Liver (tissue), 9 donors: ENCODE data around the gene NTM. TPM values are rescaled to one million over a fixed set of nuclear protein-coding genes. Genes with fewer than 3 reads are reported as not detected.

ENCODE experiments used
- DNase-seq: peaks from one replicate; pipeline ENCODE4 v3.0.0-alpha.2; 2017; ENCODE audit warnings: low spot score
- H3K27ac ChIP-seq, 2 donors: one replicate each; pipeline ENCODE4 v1.7.0; 2013; ENCODE audit warnings: inconsistent platforms in 2 of 2, low read length in 2 of 2, control low read depth in 1 of 2, low read depth in 1 of 2, mild to moderate bottlenecking in 1 of 2
- H3K27me3 ChIP-seq, 4 donors: one replicate each; pipeline versions ENCODE4 v1.6.1 to v1.7.0; 2013; ENCODE audit warnings: low read length in 3 of 4, inconsistent platforms in 1 of 4, mild to moderate bottlenecking in 1 of 4, moderate library complexity in 1 of 4; ENCODE audit not compliant: control insufficient read depth in 4 of 4, insufficient read depth in 4 of 4
- H3K36me3 ChIP-seq, 4 donors: one replicate each; pipeline versions ENCODE4 v1.6.1 to v1.7.0; 2013; ENCODE audit warnings: low read length in 3 of 4, mild to moderate bottlenecking in 3 of 4, low read depth in 1 of 4, moderate library complexity in 1 of 4; ENCODE audit not compliant: control insufficient read depth in 4 of 4, insufficient read depth in 3 of 4
- H3K4me1 ChIP-seq, 4 donors: one replicate each; pipeline versions ENCODE4 v1.6.1 to v1.7.0; 2013; ENCODE audit warnings: low read length in 3 of 4, mild to moderate bottlenecking in 3 of 4, moderate library complexity in 1 of 4; ENCODE audit not compliant: control insufficient read depth in 4 of 4, insufficient read depth in 4 of 4
- H3K4me3 ChIP-seq, 3 donors: one replicate each; pipeline versions ENCODE4 v1.6.1 to v1.7.0; 2013; ENCODE audit warnings: low read length in 3 of 3, control low read depth in 1 of 3, low read depth in 1 of 3, mild to moderate bottlenecking in 1 of 3
- H3K9ac ChIP-seq, 2 donors: one replicate each; pipeline ENCODE4 v1.7.0; 2013; ENCODE audit warnings: low read length in 2 of 2, mild to moderate bottlenecking in 2 of 2, moderate library complexity in 2 of 2, control low read depth in 1 of 2, low read depth in 1 of 2
- H3K9me3 ChIP-seq, 4 donors: one replicate each; pipeline versions ENCODE4 v1.6.1 to v1.7.0; 2013; ENCODE audit warnings: low read length in 3 of 4; ENCODE audit not compliant: control insufficient read depth in 4 of 4
- EGR1 ChIP-seq, 2 donors: IDR thresholded peaks; 2 replicates each; pipeline ENCODE4 v1.6.1; 2016 to 2018; ENCODE audit warnings: antibody characterized with exemption in 2 of 2, low read depth in 2 of 2
- FOXA1 ChIP-seq: IDR thresholded peaks from 2 replicates; pipeline ENCODE4 v1.6.1; 2016; ENCODE audit warnings: antibody characterized with exemption
- FOXA2 ChIP-seq: IDR thresholded peaks from 2 replicates; pipeline ENCODE4 v1.6.1; 2016; ENCODE audit warnings: antibody characterized with exemption
- GABPA ChIP-seq, 2 donors: IDR thresholded peaks in 1 of 2; conservative IDR thresholded peaks in 1 of 2; 2 replicates each; pipeline ENCODE4 v1.6.1; 2016; ENCODE audit warnings: antibody characterized with exemption in 2 of 2, mild to moderate bottlenecking in 1 of 2, moderate library complexity in 1 of 2
- HNF4A ChIP-seq, 2 donors: conservative IDR thresholded peaks; 2 replicates each; pipeline ENCODE4 v1.6.1; 2016; ENCODE audit warnings: antibody characterized with exemption in 2 of 2, mild to moderate bottlenecking in 2 of 2
- HNF4G ChIP-seq: IDR thresholded peaks from 2 replicates; pipeline ENCODE4 v1.6.1; 2016; ENCODE audit warnings: antibody characterized with exemption
- JUND ChIP-seq, 2 donors: IDR thresholded peaks; 2 replicates each; pipeline ENCODE4 v1.6.1; 2016; ENCODE audit warnings: antibody characterized with exemption in 2 of 2
- MAX ChIP-seq: IDR thresholded peaks from 2 replicates; pipeline ENCODE4 v1.6.1; 2016; ENCODE audit warnings: antibody characterized with exemption
- NR2F2 ChIP-seq: IDR thresholded peaks from 2 replicates; pipeline ENCODE4 v1.6.1; 2016; ENCODE audit warnings: antibody characterized with exemption
- RAD21 ChIP-seq, 2 donors: IDR thresholded peaks; 2 replicates each; pipeline ENCODE4 v1.6.1; 2016; ENCODE audit warnings: antibody characterized with exemption in 2 of 2, mild to moderate bottlenecking in 2 of 2
- RXRA ChIP-seq, 2 donors: IDR thresholded peaks; 2 replicates each; pipeline ENCODE4 v1.6.1; 2017 to 2018; ENCODE audit warnings: antibody characterized with exemption in 2 of 2, mild to moderate bottlenecking in 1 of 2
- SP1 ChIP-seq: IDR thresholded peaks from 2 replicates; pipeline ENCODE4 v1.6.1; 2018; ENCODE audit warnings: antibody characterized with exemption, mild to moderate bottlenecking
- TAF1 ChIP-seq: conservative IDR thresholded peaks from 2 replicates; pipeline ENCODE4 v1.6.1; 2016; ENCODE audit warnings: antibody characterized with exemption, mild to moderate bottlenecking
- YY1 ChIP-seq: IDR thresholded peaks from 2 replicates; pipeline ENCODE4 v1.6.1; 2016; ENCODE audit warnings: antibody characterized with exemption, mild to moderate bottlenecking
- WGBS: extraction: QIAGEN DNeasy Blood & Tissue Kit; methylation state at CpG from one replicate; pipeline ENCODE4 v1.1.7; 2013; 5-methylcytosine and 5-hydroxymethylcytosine counted together
- polyA plus RNA-seq, 2 donors: library from polyadenylated mRNA; stranded (reverse) in 1 of 2; unstranded in 1 of 2; fragments of 200-250 nt in 1 of 2; fragments of >200 nt in 1 of 2; fragmentation: Nextera tagmentation in 1 of 2; extraction: Ambion mirVana in 1 of 2; gene quantifications; one replicate each; pipeline versions ENCODE4 v1.2.1 to v1.2.3, GENCODE V29; 2013 to 2015
- total RNA-seq, 2 donors: library from RNA; depleted of rRNA; stranded (reverse); fragments of >200 nt; gene quantifications; one replicate each; pipeline ENCODE4 v1.2.3, GENCODE V29; 2014
- TF ChIP-seq, protein P1 (sequence below): IDR thresholded peaks from 2 replicates; pipeline ENCODE4 v1.6.1; 2016; ENCODE audit warnings: antibody characterized with exemption
- TF ChIP-seq, protein P2 (sequence below): fragments of 150-350 bp; IDR thresholded peaks from 2 replicates; pipeline ENCODE4 v1.5.1; 2017; ENCODE audit warnings: improper control_type of control experiment, low read depth, low read length; ENCODE audit not compliant: missing input control
- TF ChIP-seq, protein P3 (sequence below): IDR thresholded peaks from 2 replicates; pipeline ENCODE4 v1.6.1; 2016; ENCODE audit warnings: antibody characterized with exemption, mild to moderate bottlenecking
- donor health status: healthy.
- donor health status: healthy.
- donor health status: healthy.
- donor health status: healthy.
- donor health status: healthy.

The NTM gene
- total and polyA plus RNA-seq, 4 donors: 0.08 to 1.1 (median 0.08) TPM; not detected in 1

- 70% methylated on average over 5 of the region's 5 CpGs for WGBS
- Histone ChIP-seq H3K9me3 (no peaks in the 10 kb centered on the region), H3K27me3 (peaks cover 0 to 3% (median 0%) of the 10 kb centered on the region in 4 donors), H3K36me3 (no peaks in the 10 kb centered on the region), H3K27ac (no peak overlapping the region), H3K4me3 (no peak overlapping the region), H3K4me1 (no peaks in the 10 kb centered on the region), H3K9ac (no peak overlapping the region)
- TF ChIP-seq HNF4G (no peak), FOXA1 (no peak), RXRA (IDR thresholded peaks at IDR 0.05) (no peak), NR2F2 (no peak), MAX (no peak), JUND (IDR thresholded peaks at IDR 0.05) (no peak), RAD21 (IDR thresholded peaks at IDR 0.05) (no peak), HNF4A (conservative IDR thresholded peaks at IDR 0.05) (no peak), EGR1 (IDR thresholded peaks at IDR 0.05; ENCODE audit: low read depth in 2 of 2) (no peak), GABPA (IDR thresholded peaks at IDR 0.05 in 1 of 2, conservative IDR thresholded peaks at IDR 0.05 in 1 of 2) (no peak), TAF1 (no peak), FOXA2 (no peak), SP1 (no peak)
- TF ChIP-seq, protein P1, sequence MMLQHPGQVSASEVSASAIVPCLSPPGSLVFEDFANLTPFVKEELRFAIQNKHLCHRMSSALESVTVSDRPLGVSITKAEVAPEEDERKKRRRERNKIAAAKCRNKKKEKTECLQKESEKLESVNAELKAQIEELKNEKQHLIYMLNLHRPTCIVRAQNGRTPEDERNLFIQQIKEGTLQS: no peak
- TF ChIP-seq, protein P2, sequence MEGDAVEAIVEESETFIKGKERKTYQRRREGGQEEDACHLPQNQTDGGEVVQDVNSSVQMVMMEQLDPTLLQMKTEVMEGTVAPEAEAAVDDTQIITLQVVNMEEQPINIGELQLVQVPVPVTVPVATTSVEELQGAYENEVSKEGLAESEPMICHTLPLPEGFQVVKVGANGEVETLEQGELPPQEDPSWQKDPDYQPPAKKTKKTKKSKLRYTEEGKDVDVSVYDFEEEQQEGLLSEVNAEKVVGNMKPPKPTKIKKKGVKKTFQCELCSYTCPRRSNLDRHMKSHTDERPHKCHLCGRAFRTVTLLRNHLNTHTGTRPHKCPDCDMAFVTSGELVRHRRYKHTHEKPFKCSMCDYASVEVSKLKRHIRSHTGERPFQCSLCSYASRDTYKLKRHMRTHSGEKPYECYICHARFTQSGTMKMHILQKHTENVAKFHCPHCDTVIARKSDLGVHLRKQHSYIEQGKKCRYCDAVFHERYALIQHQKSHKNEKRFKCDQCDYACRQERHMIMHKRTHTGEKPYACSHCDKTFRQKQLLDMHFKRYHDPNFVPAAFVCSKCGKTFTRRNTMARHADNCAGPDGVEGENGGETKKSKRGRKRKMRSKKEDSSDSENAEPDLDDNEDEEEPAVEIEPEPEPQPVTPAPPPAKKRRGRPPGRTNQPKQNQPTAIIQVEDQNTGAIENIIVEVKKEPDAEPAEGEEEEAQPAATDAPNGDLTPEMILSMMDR: no peak
- no peak for DNase-seq
These were observed 527.5 kb downstream of the NTM start for GRCh38 chr11:131897956-131898355.

- no peaks in the 10 kb centered on the region for H3K4me1 ChIP-seq
- DNase-seq: no peak
- no peak overlapping the region for H3K4me3 ChIP-seq
- H3K9me3 ChIP-seq: no peaks in the 10 kb centered on the region
- H3K9ac ChIP-seq: no peak overlapping the region
- TF ChIP-seq FOXA2 (no peak), TAF1 (no peak), RAD21 (IDR thresholded peaks at IDR 0.05) (no peak), JUND (IDR thresholded peaks at IDR 0.05) (no peak)
- H3K36me3 ChIP-seq: no peaks in the 10 kb centered on the region
- no peak overlapping the region for H3K27ac ChIP-seq
- H3K27me3 ChIP-seq: peaks cover 0 to 3% (median 0%) of the 10 kb centered on the region in 4 donors
- 90% methylated on average over 7 of the region's 7 CpGs for WGBS
These were observed 528.5 kb downstream of the NTM start for GRCh38 chr11:131898949-131899348.

- Histone ChIP-seq H3K4me1 (no peaks in the 10 kb centered on the region), H3K9ac (no peak overlapping the region), H3K27me3 (peaks cover 0 to 3% (median 0%) of the 10 kb centered on the region in 4 donors), H3K27ac (no peak overlapping the region), H3K36me3 (no peaks in the 10 kb centered on the region), H3K9me3 (no peaks in the 10 kb centered on the region), H3K4me3 (no peak overlapping the region)
- DNase-seq: no peak
- 64% methylated on average over 6 of the region's 6 CpGs for WGBS
- TF ChIP-seq SP1: no peak
- no peak for TF ChIP-seq EGR1 (IDR thresholded peaks at IDR 0.05; ENCODE audit: low read depth in 2 of 2)
- TF ChIP-seq, protein P3, sequence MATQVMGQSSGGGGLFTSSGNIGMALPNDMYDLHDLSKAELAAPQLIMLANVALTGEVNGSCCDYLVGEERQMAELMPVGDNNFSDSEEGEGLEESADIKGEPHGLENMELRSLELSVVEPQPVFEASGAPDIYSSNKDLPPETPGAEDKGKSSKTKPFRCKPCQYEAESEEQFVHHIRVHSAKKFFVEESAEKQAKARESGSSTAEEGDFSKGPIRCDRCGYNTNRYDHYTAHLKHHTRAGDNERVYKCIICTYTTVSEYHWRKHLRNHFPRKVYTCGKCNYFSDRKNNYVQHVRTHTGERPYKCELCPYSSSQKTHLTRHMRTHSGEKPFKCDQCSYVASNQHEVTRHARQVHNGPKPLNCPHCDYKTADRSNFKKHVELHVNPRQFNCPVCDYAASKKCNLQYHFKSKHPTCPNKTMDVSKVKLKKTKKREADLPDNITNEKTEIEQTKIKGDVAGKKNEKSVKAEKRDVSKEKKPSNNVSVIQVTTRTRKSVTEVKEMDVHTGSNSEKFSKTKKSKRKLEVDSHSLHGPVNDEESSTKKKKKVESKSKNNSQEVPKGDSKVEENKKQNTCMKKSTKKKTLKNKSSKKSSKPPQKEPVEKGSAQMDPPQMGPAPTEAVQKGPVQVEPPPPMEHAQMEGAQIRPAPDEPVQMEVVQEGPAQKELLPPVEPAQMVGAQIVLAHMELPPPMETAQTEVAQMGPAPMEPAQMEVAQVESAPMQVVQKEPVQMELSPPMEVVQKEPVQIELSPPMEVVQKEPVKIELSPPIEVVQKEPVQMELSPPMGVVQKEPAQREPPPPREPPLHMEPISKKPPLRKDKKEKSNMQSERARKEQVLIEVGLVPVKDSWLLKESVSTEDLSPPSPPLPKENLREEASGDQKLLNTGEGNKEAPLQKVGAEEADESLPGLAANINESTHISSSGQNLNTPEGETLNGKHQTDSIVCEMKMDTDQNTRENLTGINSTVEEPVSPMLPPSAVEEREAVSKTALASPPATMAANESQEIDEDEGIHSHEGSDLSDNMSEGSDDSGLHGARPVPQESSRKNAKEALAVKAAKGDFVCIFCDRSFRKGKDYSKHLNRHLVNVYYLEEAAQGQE: no peak
- TF ChIP-seq, protein P2: no peak
- TF ChIP-seq GABPA (IDR thresholded peaks at IDR 0.05 in 1 of 2, conservative IDR thresholded peaks at IDR 0.05 in 1 of 2): no peak
- no peak for TF ChIP-seq YY1
- no peak for TF ChIP-seq FOXA1
- TF ChIP-seq RAD21 (IDR thresholded peaks at IDR 0.05): no peak
- no peak for TF ChIP-seq FOXA2
- no peak for TF ChIP-seq JUND (IDR thresholded peaks at IDR 0.05)
- TF ChIP-seq, protein P1: no peak
- no peak for TF ChIP-seq RXRA (IDR thresholded peaks at IDR 0.05)
- TF ChIP-seq HNF4G: no peak
These were observed 529.6 kb downstream of the NTM start for GRCh38 chr11:131899950-131900580.
